GM19455 (cell line): ENCODE data around the gene UBC.
"Not testable (repeated sequence)": the region's sequence is repeated elsewhere in the genome, so short reads cannot be mapped to it uniquely, and the experiment has no call there.

Experiments used
- ATAC-seq: cut with Tn5 transposase; IDR thresholded peaks from one replicate; pipeline ENCODE4 v1.9.1; 2021; ENCODE audit not compliant: unreplicated experiment

UBC gene

GRCh38 chr12:124884587-124885438 is 29.6 kb downstream of the UBC start:
- peak; percentile 76 for ATAC-seq

GRCh38 chr12:124883263-124884130 is 31.0 kb downstream of the UBC start:
- ATAC-seq: no peak

DNA sequence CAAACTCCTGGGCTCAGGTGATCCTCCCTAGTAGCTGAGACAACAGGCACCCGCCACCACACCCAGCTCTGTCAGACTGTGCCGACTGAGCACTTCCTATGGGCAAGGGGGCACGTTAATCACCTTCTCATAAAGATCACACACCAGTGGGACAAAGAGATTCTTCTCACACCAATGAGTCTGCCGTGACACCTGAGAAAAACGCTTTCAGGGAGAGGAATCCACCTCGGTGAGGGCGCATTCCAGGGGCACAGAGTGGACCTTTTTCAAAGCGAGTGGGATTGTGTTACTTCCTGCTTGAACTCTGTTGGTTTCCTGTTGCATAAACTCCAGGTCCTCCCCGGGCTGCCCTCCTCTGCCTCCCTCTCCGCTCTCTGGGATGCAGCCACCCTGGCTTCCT is 33.3 kb downstream of the UBC start:
- ATAC-seq: no peak

DNA sequence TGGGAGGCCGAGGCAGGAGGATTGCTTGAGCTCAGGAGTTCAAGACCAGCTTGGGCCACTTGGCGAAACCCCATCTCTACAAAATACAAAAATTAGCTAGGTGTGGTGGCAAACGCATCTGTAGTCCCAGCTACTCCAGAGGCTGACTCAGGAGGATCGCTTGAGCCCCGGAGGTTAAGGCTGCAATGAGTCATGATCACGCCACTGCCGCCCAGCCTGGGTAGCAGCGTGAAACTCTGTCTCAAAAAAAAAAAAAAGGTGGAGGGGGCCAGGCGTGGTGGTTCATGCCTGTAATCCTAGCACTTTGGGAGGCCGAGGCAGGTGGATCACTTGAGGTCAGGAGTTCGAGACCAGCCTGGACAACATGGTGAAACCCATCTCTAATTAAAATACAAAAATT is 34.1 kb downstream of the UBC start:
- not testable (repeated sequence) for ATAC-seq

- ATAC-seq: no peak
Observed at GRCh38 chr12:124878795-124879516, 35.5 kb downstream of the UBC start.

GRCh38 chr12:124877423-124877822 is 37.0 kb downstream of the UBC start:
- ATAC-seq: no peak

- ATAC-seq: no peak
Observed at GRCh38 chr12:124876171-124876570, 38.3 kb downstream of the UBC start.

DNA sequence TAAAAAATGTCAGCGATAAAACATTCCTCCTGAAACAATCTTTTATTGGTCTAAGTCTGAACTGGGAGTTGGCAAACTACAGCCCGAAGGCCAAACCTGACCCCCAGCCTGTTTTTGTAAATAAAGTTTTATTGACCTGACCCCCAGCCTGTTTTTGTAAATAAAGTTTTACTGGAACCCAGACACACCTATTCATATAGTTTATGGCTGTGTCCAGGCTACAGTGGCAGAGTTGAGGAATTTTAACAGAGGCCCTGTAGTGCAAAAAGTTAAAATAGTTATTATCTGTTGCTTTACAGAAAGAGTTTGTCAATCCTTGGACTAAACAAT is 38.7 kb downstream of the UBC start:
- no peak for ATAC-seq

DNA sequence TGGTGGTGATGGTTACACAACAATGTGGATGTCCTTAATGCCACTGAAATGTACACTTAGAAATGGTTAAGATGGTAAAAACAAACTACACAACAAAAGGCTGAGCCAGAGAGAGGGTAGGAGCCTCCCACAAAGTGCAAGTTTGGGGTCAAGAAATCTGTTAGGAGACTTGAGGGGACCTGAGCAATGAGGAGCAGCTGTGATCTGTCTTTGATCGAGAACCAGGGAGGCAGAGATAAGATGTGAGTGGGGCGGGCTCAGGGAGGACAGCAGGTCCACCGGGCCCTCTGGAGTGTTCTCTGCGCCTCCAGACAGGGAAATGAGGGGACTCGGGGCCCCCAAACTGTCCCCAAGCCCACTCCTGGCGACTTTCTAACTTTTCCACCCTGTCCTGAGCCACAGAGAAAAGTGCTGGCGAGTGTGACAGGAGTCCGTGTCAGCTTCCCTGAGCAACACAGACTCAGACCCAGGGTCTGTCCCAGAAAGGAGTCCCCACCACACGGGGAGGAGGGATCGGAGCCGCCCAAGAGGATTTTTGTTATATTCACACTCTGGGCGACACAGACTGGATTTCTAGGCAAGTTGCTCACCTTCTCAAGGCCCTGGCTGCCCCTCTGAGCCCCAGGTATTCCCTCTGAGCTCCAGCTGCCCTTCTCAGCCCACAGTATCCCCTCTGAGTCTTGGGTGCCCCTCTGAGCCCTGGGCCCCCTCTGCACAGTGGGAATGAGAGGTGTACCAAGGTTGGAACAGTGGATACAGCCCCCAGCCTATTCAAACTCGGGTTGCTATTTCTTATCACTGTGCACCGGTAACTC is 39.3 kb downstream of the UBC start:
- ATAC-seq: no peak

- no peak for ATAC-seq
Observed at GRCh38 chr12:124874188-124874587, 40.3 kb downstream of the UBC start.

- ATAC-seq: no peak
Observed at GRCh38 chr12:124872068-124872719, 42.3 kb downstream of the UBC start.

DNA sequence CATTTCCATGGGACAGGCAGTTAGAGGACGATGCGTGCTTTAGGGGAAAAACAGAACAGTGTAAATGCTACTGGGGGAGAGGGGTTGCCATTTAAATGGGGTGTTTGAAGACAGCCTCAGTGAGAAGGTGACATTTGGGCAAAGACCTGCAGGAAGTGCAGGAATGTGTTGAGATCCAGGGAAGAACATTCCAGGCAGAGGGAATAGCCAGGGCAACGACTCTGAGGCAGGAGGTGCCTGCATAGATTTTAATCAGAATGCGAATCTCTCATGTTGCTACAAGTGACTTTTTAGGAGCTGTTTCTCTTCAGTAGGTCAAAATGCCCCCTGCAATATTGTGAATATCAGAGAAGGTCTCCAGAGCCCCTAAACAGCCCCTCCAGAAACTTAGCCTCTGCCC is 43.2 kb downstream of the UBC start:
- no peak for ATAC-seq

GRCh38 chr12:124870515-124870914 is 43.9 kb downstream of the UBC start:
- ATAC-seq: no peak

DNA sequence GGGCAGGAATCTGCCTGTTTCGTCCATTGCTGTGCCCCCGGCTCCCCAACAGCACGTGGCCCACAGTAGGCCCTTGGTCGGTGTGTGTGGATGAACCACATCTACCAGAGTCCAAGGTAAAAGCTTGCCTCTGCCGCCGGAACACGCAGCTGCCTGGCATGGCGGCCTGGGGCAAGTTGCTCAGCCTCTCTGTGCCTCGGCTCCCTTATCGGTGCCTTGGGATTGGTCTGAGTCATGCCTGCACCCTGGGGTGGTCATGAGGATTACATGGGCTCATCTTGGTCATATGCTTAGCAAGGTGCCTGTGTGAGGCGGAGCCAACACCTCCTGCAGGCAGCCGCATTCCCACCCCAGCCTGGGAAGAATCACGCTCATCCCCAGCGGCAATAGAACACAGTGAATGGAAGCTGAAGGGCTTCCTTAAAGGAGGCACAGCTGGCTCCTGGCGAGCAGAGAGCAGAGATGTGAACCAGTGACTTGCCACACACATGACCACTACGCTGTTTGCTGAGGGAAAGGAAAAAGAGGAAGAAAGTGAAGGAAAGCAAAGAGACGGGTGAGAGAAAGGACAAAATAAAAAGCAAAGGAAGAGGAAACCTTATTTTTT is 45.3 kb downstream of the UBC start:
- no peak for ATAC-seq

GRCh38 chr12:124868252-124869058 is 46.0 kb downstream of the UBC start:
- ATAC-seq: no peak

DNA sequence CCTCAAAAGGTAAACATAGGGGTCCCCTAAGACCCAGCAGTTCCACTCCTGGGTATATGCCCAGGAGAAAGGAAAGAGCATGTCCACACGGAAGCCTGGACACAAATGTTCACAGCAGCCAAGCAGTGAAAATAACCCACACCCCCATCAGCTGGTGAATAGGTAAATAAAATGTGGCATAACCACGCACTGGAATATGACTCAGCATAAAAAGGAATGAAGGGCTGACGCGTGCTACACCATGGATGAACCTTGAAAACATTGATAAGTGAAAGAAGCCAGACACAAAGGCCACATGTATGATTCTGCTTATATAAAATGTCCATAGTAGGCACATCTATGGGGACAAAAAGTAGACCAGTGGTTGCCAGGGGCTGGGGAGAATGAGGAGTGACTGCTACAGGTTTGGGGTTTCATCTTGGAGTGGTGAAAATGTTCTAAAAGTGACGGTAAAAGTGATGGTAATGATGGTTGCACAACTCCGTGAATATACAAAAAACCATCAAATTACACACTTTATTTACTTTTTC is 47.0 kb downstream of the UBC start:
- no peak for ATAC-seq

DNA sequence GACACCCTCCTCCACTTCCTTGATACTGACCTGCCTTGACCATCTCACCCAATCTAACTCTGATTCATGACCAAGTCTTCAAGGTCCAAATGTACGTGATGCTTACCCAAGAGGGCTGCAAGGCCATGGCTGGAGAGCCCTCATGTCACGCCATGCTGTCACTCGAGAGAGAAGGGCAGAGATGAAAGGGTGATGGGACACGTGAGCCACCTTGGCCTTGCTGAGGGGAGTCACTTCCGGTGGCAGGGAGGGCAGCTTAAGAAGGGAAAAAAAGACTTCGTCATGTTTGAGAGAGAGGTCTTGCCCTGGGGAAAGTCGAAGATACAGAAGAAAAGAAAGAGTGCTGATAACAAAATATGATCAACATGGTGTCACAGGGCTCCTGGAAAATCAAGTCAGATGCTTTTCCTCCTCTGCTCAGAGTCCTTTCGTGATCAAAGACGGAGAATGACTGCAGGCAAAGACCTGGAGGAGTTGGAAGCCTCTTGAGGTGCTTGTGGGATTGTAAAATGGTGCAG is 47.5 kb downstream of the UBC start:
- ATAC-seq: no peak

DNA sequence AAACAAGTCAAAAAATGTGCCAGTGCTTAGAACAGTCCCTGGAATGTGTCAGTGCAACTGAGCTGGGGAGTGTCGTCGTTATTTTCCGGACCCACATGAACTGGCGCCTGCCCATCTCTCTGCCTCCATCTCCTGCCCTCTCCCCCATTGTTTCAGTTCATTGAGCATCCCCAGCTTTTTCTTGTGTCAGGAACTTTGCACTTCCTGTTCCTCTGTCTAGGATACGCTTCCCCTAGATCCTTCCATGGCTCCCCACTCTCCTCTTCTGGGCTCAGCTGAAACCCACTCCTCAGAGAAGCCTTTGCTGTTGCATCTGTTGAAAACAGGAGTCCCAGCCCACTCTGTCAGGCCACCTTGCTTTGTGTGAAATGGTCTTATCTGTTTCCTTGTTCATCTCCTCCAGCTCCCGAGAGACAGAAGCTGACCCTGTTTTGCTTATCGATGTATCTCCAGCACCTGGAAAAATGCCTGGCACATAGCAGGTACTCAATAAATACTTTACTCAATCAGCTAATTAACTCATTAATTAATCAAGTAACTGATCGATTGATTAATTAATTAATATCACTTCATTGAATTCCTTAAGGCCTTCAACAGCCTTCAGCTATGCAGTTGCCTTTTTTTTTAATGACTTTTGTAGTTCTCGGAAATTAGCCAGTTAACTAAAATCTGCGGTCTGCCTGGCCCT is 48.1 kb downstream of the UBC start:
- no peak for ATAC-seq
